WTC11 (cell line): ENCODE results near the gene FERMT1. TPM values are rescaled to one million over a fixed set of nuclear protein-coding genes. Genes with fewer than 3 reads are reported as not detected.

Experiments used
- ATAC-seq: fragments of 200-7000 bp; cut with Tn5 transposase; 2 replicates; pipeline ENCODE4 v1.10.0; 2021; ENCODE audit warnings: mild to moderate bottlenecking, moderate library complexity
- CTCF ChIA-PET: fragments of 300-600 bp; sonication (Branson Sonifier 250); formaldehyde crosslinking; loops from one replicate; lab custom pipeline; 2021; ENCODE audit warnings: antibody characterized with exemption; lab: Charles Lee
- POLR2A ChIA-PET: fragments of 350-600 bp; sonication (Branson Sonifier 250); formaldehyde crosslinking; loops from one replicate; lab custom pipeline; 2021; ENCODE audit warnings: antibody characterized with exemption; lab: Charles Lee
- DNase-seq: peaks from one replicate; pipeline ENCODE4 v3.0.0; 2021; ENCODE audit warnings: low spot score
- H3K27ac Mint-ChIP-seq: 2 replicates; pipeline ENCODE4 v1.8.0; 2021; ENCODE audit warnings: mixed read lengths
- H3K27me3 Mint-ChIP-seq: 2 replicates; pipeline ENCODE4 v1.8.0; 2021; ENCODE audit warnings: low read depth, mild to moderate bottlenecking, moderate library complexity, mixed read lengths
- H3K36me3 Mint-ChIP-seq: 2 replicates; pipeline ENCODE4 v1.8.0; 2021; ENCODE audit warnings: mixed read lengths
- H3K4me1 Mint-ChIP-seq: 2 replicates; pipeline ENCODE4 v1.8.0; 2022; ENCODE audit warnings: mixed read lengths
- H3K4me3 Mint-ChIP-seq: 2 replicates; pipeline ENCODE4 v1.8.0; 2021; ENCODE audit warnings: mild to moderate bottlenecking, moderate library complexity, mixed read lengths
- H3K9me3 Mint-ChIP-seq: 2 replicates; pipeline ENCODE4 v1.8.0; 2021; ENCODE audit warnings: mixed read lengths
- ELF4 ChIP-seq: sonication (generic); formaldehyde crosslinking; IDR thresholded peaks from 2 replicates; pipeline ENCODE4 v1.8.1; 2022; ENCODE audit warnings: low read depth, mild to moderate bottlenecking, moderate library complexity, missing genetic modification reagents
- FOXP1 ChIP-seq: sonication (generic); formaldehyde crosslinking; IDR thresholded peaks from 2 replicates; pipeline ENCODE4 v1.8.0; 2022; ENCODE audit warnings: missing genetic modification reagents, mild to moderate bottlenecking, moderate library complexity, borderline replicate concordance
- KAT7 ChIP-seq: sonication (generic); formaldehyde crosslinking; IDR thresholded peaks from 2 replicates; pipeline ENCODE4 v1.8.1; 2023; ENCODE audit warnings: missing genetic modification reagents, mild to moderate bottlenecking, borderline replicate concordance
- NR3C1 ChIP-seq: sonication (generic); formaldehyde crosslinking; conservative IDR thresholded peaks from 2 replicates; pipeline ENCODE4 v1.8.1; 2023; ENCODE audit warnings: low read depth, mild to moderate bottlenecking, missing genetic modification reagents
- OVOL2 ChIP-seq: fragments of 250-450 bp; sonication (Bioruptor Pico); IDR thresholded peaks from 2 replicates; pipeline ENCODE4 v1.9.0; 2021; ENCODE audit warnings: mild to moderate bottlenecking, borderline replicate concordance
- PRRX2 ChIP-seq: fragments of 250-450 bp; sonication (Bioruptor Pico); IDR thresholded peaks from 2 replicates; pipeline ENCODE4 v1.8.0; 2021; ENCODE audit warnings: mild to moderate bottlenecking
- RELA ChIP-seq: sonication (generic); formaldehyde crosslinking; IDR thresholded peaks from 2 replicates; pipeline ENCODE4 v1.8.1; 2022; ENCODE audit warnings: missing genetic modification reagents, mild to moderate bottlenecking, borderline replicate concordance
- TCF7 ChIP-seq: sonication (generic); formaldehyde crosslinking; IDR thresholded peaks from 2 replicates; pipeline ENCODE4 v1.8.0; 2022; ENCODE audit warnings: mild to moderate bottlenecking, low read depth, missing genetic modification reagents, moderate library complexity
- TEAD4 ChIP-seq: sonication (generic); formaldehyde crosslinking; IDR thresholded peaks from 2 replicates; pipeline ENCODE4 v1.8.0; 2022; ENCODE audit warnings: mild to moderate bottlenecking, missing genetic modification reagents
- TP53 ChIP-seq: sonication (generic); formaldehyde crosslinking; IDR thresholded peaks from 2 replicates; pipeline ENCODE4 v1.8.1; 2023; ENCODE audit warnings: mild to moderate bottlenecking, missing genetic modification reagents
- ZNF121 ChIP-seq: sonication (generic); formaldehyde crosslinking; IDR thresholded peaks from 2 replicates; pipeline ENCODE4 v1.8.0; 2023; ENCODE audit warnings: missing genetic modification reagents
- total RNA-seq: library from RNA; stranded (reverse); gene quantifications from 3 replicates; pipeline ENCODE4 v1.2.3, GENCODE V29; 2021
- TF ChIP-seq, protein P1 (sequence below): fragments of 250-450 bp; sonication (Bioruptor Pico); IDR thresholded peaks from 2 replicates; pipeline ENCODE4 v1.9.0; 2021; ENCODE audit warnings: moderate library complexity, mild to moderate bottlenecking, inconsistent platforms, borderline replicate concordance
- TF ChIP-seq, protein P2 (sequence below): fragments of 250-450 bp; sonication (Bioruptor Pico); IDR thresholded peaks from 2 replicates; pipeline ENCODE4 v1.9.0; 2021; ENCODE audit warnings: mild to moderate bottlenecking, borderline replicate concordance
- TF ChIP-seq, protein P3 (sequence below): sonication (generic); formaldehyde crosslinking; IDR thresholded peaks from 2 replicates; pipeline ENCODE4 v1.8.0; 2022; ENCODE audit warnings: mild to moderate bottlenecking, missing genetic modification reagents
- TF ChIP-seq, protein P4 (sequence below): sonication (generic); formaldehyde crosslinking; IDR thresholded peaks from 2 replicates; pipeline ENCODE4 v1.8.1; 2023; ENCODE audit warnings: mild to moderate bottlenecking, missing genetic modification reagents
- TF ChIP-seq, protein P5 (sequence below): sonication (generic); formaldehyde crosslinking; IDR thresholded peaks from 2 replicates; pipeline ENCODE4 v1.8.1; 2023; ENCODE audit warnings: mild to moderate bottlenecking, missing genetic modification reagents

FERMT1 gene
- total RNA-seq, 1 experiment from 2014 or later = 23.0 TPM

DNA sequence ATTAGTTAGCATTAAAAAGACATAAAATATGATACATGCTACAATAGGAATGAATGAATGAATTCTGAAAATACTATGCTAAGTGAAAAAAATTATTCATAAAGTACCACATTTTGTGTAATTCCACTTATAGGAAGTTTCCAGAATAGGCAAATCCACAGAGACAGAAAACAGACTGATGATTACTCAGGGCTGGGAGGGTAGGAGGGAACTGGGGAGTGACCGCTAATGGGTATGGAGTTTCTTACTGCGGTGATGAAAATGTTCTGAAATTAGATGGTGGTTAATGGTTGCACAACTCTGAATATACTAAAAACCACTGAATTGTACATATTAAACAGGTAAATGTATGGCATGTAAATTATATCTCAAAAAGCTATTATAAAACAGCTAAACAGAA is 22.6 kb downstream of the FERMT1 start:
- Mint-ChIP-seq H3K9me3 (no peaks in the 10 kb centered on the region), H3K4me3 (no peak overlapping the region), H3K4me1 (no peaks in the 10 kb centered on the region), H3K36me3 (peaks cover 20% of the 10 kb centered on the region), H3K27me3 (no peaks in the 10 kb centered on the region), H3K27ac (no peak overlapping the region)
- CTCF ChIA-PET = no interaction called here
- POLR2A ChIA-PET = no interaction called here
- DNase-seq (no peak), ATAC-seq (no peak)
- TF ChIP-seq ZNF121 (CRISPR knock-in tag) = no peak
- no peak for TF ChIP-seq TP53
- TF ChIP-seq, protein P1, sequence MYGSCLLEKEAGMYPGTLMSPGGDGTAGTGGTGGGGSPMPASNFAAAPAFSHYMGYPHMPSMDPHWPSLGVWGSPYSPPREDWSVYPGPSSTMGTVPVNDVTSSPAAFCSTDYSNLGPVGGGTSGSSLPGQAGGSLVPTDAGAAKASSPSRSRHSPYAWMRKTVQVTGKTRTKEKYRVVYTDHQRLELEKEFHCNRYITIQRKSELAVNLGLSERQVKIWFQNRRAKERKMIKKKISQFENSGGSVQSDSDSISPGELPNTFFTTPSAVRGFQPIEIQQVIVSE (CRISPR knock-in tag) = no peak
- TF ChIP-seq FOXP1 (CRISPR knock-in tag) = no peak
- TF ChIP-seq OVOL2 = no peak
- no peak for TF ChIP-seq ELF4 (CRISPR knock-in tag)
- TF ChIP-seq, protein P2, sequence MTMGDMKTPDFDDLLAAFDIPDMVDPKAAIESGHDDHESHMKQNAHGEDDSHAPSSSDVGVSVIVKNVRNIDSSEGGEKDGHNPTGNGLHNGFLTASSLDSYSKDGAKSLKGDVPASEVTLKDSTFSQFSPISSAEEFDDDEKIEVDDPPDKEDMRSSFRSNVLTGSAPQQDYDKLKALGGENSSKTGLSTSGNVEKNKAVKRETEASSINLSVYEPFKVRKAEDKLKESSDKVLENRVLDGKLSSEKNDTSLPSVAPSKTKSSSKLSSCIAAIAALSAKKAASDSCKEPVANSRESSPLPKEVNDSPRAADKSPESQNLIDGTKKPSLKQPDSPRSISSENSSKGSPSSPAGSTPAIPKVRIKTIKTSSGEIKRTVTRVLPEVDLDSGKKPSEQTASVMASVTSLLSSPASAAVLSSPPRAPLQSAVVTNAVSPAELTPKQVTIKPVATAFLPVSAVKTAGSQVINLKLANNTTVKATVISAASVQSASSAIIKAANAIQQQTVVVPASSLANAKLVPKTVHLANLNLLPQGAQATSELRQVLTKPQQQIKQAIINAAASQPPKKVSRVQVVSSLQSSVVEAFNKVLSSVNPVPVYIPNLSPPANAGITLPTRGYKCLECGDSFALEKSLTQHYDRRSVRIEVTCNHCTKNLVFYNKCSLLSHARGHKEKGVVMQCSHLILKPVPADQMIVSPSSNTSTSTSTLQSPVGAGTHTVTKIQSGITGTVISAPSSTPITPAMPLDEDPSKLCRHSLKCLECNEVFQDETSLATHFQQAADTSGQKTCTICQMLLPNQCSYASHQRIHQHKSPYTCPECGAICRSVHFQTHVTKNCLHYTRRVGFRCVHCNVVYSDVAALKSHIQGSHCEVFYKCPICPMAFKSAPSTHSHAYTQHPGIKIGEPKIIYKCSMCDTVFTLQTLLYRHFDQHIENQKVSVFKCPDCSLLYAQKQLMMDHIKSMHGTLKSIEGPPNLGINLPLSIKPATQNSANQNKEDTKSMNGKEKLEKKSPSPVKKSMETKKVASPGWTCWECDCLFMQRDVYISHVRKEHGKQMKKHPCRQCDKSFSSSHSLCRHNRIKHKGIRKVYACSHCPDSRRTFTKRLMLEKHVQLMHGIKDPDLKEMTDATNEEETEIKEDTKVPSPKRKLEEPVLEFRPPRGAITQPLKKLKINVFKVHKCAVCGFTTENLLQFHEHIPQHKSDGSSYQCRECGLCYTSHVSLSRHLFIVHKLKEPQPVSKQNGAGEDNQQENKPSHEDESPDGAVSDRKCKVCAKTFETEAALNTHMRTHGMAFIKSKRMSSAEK (CRISPR knock-in tag) = no peak
- TF ChIP-seq TCF7 (CRISPR knock-in tag) = no peak
- TF ChIP-seq, protein P3, sequence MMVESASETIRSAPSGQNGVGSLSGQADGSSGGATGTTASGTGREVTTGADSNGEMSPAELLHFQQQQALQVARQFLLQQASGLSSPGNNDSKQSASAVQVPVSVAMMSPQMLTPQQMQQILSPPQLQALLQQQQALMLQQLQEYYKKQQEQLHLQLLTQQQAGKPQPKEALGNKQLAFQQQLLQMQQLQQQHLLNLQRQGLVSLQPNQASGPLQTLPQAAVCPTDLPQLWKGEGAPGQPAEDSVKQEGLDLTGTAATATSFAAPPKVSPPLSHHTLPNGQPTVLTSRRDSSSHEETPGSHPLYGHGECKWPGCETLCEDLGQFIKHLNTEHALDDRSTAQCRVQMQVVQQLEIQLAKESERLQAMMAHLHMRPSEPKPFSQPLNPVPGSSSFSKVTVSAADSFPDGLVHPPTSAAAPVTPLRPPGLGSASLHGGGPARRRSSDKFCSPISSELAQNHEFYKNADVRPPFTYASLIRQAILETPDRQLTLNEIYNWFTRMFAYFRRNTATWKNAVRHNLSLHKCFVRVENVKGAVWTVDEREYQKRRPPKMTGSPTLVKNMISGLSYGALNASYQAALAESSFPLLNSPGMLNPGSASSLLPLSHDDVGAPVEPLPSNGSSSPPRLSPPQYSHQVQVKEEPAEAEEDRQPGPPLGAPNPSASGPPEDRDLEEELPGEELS = no peak
- no peak for TF ChIP-seq PRRX2
- no peak for TF ChIP-seq NR3C1 (CRISPR knock-in tag)

DNA sequence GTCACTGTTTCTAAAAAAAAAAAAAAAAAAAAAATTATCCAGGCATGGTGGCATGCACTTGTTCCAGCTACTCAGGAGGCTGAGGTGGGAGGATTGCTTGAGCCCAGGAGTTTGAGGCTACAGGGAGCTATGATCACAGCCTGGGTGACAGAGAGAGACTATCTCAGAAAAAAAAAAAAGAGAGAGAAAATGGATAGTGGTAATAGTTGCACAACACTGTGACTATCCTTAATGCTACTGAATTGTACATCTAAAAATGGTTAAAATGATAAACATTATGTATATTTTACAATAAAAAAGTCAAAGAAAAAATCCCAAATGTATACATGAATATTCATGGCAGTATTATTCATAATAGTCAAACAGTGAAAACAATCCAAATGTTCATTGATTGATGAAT is 23.0 kb downstream of the FERMT1 start:
- H3K36me3 Mint-ChIP-seq = peaks cover 21% of the 10 kb centered on the region
- TF ChIP-seq ZNF121 (CRISPR knock-in tag) (no peak), KAT7 (CRISPR knock-in tag) (no peak), TEAD4 (CRISPR knock-in tag) (no peak)
- TF ChIP-seq, protein P4, sequence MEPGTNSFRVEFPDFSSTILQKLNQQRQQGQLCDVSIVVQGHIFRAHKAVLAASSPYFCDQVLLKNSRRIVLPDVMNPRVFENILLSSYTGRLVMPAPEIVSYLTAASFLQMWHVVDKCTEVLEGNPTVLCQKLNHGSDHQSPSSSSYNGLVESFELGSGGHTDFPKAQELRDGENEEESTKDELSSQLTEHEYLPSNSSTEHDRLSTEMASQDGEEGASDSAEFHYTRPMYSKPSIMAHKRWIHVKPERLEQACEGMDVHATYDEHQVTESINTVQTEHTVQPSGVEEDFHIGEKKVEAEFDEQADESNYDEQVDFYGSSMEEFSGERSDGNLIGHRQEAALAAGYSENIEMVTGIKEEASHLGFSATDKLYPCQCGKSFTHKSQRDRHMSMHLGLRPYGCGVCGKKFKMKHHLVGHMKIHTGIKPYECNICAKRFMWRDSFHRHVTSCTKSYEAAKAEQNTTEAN (CRISPR knock-in tag) = no peak
- TF ChIP-seq, all 79 proteins: peak for 0
- Mint-ChIP-seq H3K27me3 (no peaks in the 10 kb centered on the region), H3K4me1 (no peaks in the 10 kb centered on the region), H3K9me3 (no peaks in the 10 kb centered on the region), H3K27ac (no peak overlapping the region), H3K4me3 (no peak overlapping the region)
- ATAC-seq (no peak), DNase-seq (no peak)
- CTCF ChIA-PET = no interaction called here
- POLR2A ChIA-PET = no interaction called here

DNA sequence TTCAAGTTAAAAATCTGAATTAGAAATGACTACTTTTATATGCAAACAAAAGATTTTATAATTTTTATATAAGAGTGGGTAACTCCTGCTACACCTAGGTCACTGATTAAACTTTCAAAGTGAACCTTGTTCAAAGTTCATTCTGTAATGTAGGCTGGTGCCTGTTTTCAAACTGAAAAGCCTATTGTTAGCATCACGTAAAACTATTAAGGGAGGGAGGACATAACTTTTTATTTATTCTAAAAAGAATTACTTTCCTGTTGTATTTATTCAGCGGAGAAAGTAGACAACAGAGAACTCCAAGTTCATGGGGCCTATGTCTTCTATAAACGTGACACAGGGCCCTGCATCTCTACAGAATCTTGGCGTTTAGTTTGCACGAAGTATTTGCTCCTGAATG is 27.4 kb downstream of the FERMT1 start:
- CTCF ChIA-PET = no interaction called here
- peaks cover 20% of the 10 kb centered on the region for H3K36me3 Mint-ChIP-seq
- no peak overlapping the region for H3K27ac Mint-ChIP-seq
- no peaks in the 10 kb centered on the region for H3K27me3 Mint-ChIP-seq
- no peaks in the 10 kb centered on the region for H3K4me1 Mint-ChIP-seq
- ATAC-seq (no peak), DNase-seq (no peak)
- H3K4me3 Mint-ChIP-seq = no peak overlapping the region
- TF ChIP-seq, protein P5, sequence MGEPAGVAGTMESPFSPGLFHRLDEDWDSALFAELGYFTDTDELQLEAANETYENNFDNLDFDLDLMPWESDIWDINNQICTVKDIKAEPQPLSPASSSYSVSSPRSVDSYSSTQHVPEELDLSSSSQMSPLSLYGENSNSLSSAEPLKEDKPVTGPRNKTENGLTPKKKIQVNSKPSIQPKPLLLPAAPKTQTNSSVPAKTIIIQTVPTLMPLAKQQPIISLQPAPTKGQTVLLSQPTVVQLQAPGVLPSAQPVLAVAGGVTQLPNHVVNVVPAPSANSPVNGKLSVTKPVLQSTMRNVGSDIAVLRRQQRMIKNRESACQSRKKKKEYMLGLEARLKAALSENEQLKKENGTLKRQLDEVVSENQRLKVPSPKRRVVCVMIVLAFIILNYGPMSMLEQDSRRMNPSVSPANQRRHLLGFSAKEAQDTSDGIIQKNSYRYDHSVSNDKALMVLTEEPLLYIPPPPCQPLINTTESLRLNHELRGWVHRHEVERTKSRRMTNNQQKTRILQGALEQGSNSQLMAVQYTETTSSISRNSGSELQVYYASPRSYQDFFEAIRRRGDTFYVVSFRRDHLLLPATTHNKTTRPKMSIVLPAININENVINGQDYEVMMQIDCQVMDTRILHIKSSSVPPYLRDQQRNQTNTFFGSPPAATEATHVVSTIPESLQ = no peak
- no peak for TF ChIP-seq RELA (CRISPR knock-in tag)
- no peaks in the 10 kb centered on the region for H3K9me3 Mint-ChIP-seq
- POLR2A ChIA-PET = no interaction called here
